DOHH2 (cell line): ENCODE measurements around the gene SPATA7.

Experiments
- EZH2phosphoT487 ChIP-seq: fragments of 200-600 bp; sonication (generic); IDR thresholded peaks from 2 replicates; pipeline ENCODE4 v1.6.1; 2017; ENCODE audit warnings: borderline replicate concordance, mild to moderate bottlenecking, antibody characterized with exemption, low read length, moderate library complexity, mixed read lengths
- TF ChIP-seq, protein P1 (sequence below): fragments of 200-600 bp; sonication (generic); IDR thresholded peaks from one replicate; pipeline ENCODE4 v1.5.1; 2014; ENCODE audit warnings: antibody characterized with exemption, mild to moderate bottlenecking, low read depth, low read length; ENCODE audit not compliant: poor library complexity, severe bottlenecking

DNA sequence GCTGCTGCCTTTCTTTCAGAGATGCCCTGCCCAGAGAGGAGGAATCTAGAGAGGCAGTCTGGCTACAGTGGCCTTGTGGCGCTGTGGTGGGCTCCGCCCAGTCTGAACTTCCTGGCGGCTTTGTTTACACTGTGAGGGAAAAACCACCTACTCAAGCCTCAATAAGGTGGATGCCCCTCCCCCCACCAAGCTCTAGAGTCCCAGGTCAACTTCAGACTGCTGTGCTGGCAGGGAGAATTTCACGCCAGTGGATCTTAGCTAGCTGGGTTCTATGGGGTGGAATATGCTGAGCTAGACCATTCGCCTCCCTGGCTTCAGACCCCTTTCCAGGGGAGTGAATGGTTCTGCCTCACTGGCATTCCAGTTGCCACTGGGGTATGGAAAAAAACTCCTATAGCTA, 25.6 kb downstream of the SPATA7 start:
- TF ChIP-seq, protein P1, sequence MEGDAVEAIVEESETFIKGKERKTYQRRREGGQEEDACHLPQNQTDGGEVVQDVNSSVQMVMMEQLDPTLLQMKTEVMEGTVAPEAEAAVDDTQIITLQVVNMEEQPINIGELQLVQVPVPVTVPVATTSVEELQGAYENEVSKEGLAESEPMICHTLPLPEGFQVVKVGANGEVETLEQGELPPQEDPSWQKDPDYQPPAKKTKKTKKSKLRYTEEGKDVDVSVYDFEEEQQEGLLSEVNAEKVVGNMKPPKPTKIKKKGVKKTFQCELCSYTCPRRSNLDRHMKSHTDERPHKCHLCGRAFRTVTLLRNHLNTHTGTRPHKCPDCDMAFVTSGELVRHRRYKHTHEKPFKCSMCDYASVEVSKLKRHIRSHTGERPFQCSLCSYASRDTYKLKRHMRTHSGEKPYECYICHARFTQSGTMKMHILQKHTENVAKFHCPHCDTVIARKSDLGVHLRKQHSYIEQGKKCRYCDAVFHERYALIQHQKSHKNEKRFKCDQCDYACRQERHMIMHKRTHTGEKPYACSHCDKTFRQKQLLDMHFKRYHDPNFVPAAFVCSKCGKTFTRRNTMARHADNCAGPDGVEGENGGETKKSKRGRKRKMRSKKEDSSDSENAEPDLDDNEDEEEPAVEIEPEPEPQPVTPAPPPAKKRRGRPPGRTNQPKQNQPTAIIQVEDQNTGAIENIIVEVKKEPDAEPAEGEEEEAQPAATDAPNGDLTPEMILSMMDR: no peak
- no peak for TF ChIP-seq EZH2phosphoT487
